Trophoblast cell (in vitro differentiated cells and primary cell): Measurements from ENCODE around the gene SMURF2.
A peak's percentile ranks its signal among the peaks of the same experiment; 100 is the strongest.

ENCODE experiments used
- DNase-seq, 2 donors: peaks; one replicate each; pipeline ENCODE4 v3.0.0-alpha.2; 2016
- H2AFZ ChIP-seq: 2 replicates; pipeline ENCODE4 v1.6.1; 2013; ENCODE audit warnings: low read length, moderate library complexity, mild to moderate bottlenecking; ENCODE audit not compliant: insufficient read depth, poor library complexity
- H2AK5ac ChIP-seq: 2 replicates; pipeline ENCODE4 v1.6.1; 2013; ENCODE audit warnings: mild to moderate bottlenecking, low read length
- H2BK120ac ChIP-seq: 2 replicates; pipeline ENCODE4 v1.6.1; 2013; ENCODE audit warnings: low read length, mild to moderate bottlenecking, moderate library complexity; ENCODE audit not compliant: insufficient read depth, poor library complexity
- H2BK12ac ChIP-seq: 2 replicates; pipeline ENCODE4 v1.6.1; 2013; ENCODE audit warnings: mild to moderate bottlenecking, low read length, moderate library complexity
- H2BK5ac ChIP-seq: 2 replicates; pipeline ENCODE4 v1.6.1; 2013; ENCODE audit warnings: low read length, low read depth, moderate library complexity, mild to moderate bottlenecking; ENCODE audit not compliant: poor library complexity
- H3K14ac ChIP-seq: 2 replicates; pipeline ENCODE4 v1.6.1; 2013; ENCODE audit warnings: mild to moderate bottlenecking, low read length
- H3K18ac ChIP-seq: 2 replicates; pipeline ENCODE4 v1.6.1; 2013; ENCODE audit warnings: mild to moderate bottlenecking, low read length
- H3K23ac ChIP-seq: 2 replicates; pipeline ENCODE4 v1.6.1; 2013; ENCODE audit warnings: low read length
- H3K27ac ChIP-seq: 2 replicates; pipeline ENCODE4 v1.5.1; 2013; ENCODE audit warnings: low read depth, mild to moderate bottlenecking, inconsistent platforms, low read length, moderate library complexity
- H3K27me3 ChIP-seq: 2 replicates; pipeline ENCODE4 v1.6.1; 2013; ENCODE audit warnings: inconsistent platforms, mild to moderate bottlenecking, low read length, moderate library complexity; ENCODE audit not compliant: insufficient read depth
- H3K36me3 ChIP-seq, 2 experiments: 1 replicate in 1 of 2; 2 replicates in 1 of 2; pipeline ENCODE4 v1.6.1; 2013; ENCODE audit warnings: low read length in 2 of 2, mild to moderate bottlenecking in 2 of 2, moderate library complexity in 1 of 2; ENCODE audit not compliant: insufficient read depth in 2 of 2, control insufficient read depth in 1 of 2
- H3K4ac ChIP-seq: 2 replicates; pipeline ENCODE4 v1.6.1; 2013; ENCODE audit warnings: low read depth, mild to moderate bottlenecking, low read length, moderate library complexity
- H3K4me1 ChIP-seq, 2 experiments: 1 replicate in 1 of 2; 2 replicates in 1 of 2; pipeline ENCODE4 v1.6.1; 2013; ENCODE audit warnings: low read length in 2 of 2, mild to moderate bottlenecking in 2 of 2, moderate library complexity in 1 of 2; ENCODE audit not compliant: insufficient read depth in 2 of 2, control insufficient read depth in 1 of 2
- H3K4me2 ChIP-seq: 2 replicates; pipeline ENCODE4 v1.6.1; 2013; ENCODE audit warnings: inconsistent platforms, mild to moderate bottlenecking, low read length, moderate library complexity
- H3K4me3 ChIP-seq: 2 replicates; pipeline ENCODE4 v1.5.1; 2013; ENCODE audit warnings: mild to moderate bottlenecking, low read depth, low read length, inconsistent platforms
- H3K79me1 ChIP-seq: one replicate; pipeline ENCODE4 v1.6.1; 2013; ENCODE audit warnings: low read length
- H3K79me2 ChIP-seq: 2 replicates; pipeline ENCODE4 v1.6.1; 2013; ENCODE audit warnings: low read length, mild to moderate bottlenecking; ENCODE audit not compliant: control insufficient read depth, insufficient read depth, poor library complexity
- H3K9ac ChIP-seq: 2 replicates; pipeline ENCODE4 v1.6.1; 2013; ENCODE audit warnings: mild to moderate bottlenecking, low read length
- H3K9me3 ChIP-seq: 2 replicates; pipeline ENCODE4 v1.6.1; 2013; ENCODE audit warnings: low read depth, mild to moderate bottlenecking, control low read depth, inconsistent platforms, low read length; ENCODE audit not compliant: insufficient read depth
- H4K12ac ChIP-seq: 2 replicates; pipeline ENCODE4 v1.6.1; 2013; ENCODE audit warnings: low read depth, mild to moderate bottlenecking, low read length, moderate library complexity
- H4K8ac ChIP-seq: 2 replicates; pipeline ENCODE4 v1.6.1; 2013; ENCODE audit warnings: low read depth, mild to moderate bottlenecking, low read length, moderate library complexity
- H4K91ac ChIP-seq: one replicate; pipeline ENCODE4 v1.6.1; 2013; ENCODE audit warnings: low read depth, mild to moderate bottlenecking, low read length, moderate library complexity
- WGBS: extraction: QIAGEN DNeasy Blood & Tissue Kit; methylation state at CpG from one replicate; pipeline ENCODE4 v1.1.7; 2013; ENCODE audit warnings: missing lambda C conversion rate; ENCODE audit not compliant: insufficient read length, insufficient coverage; ENCODE audit errors: extremely low coverage; 5-methylcytosine and 5-hydroxymethylcytosine counted together

Gene SMURF2

GRCh38 chr17:64575431-64575830 is 86.7 kb downstream of the SMURF2 start:
- Histone ChIP-seq H3K27me3 (no peaks in the 10 kb centered on the region), H3K4me3 (no peak overlapping the region), H2BK12ac (no peak overlapping the region), H2AK5ac (no peak overlapping the region), H2AFZ (no peak overlapping the region), H4K8ac (no peak overlapping the region), H3K9ac (no peak overlapping the region), H4K12ac (no peak overlapping the region), H3K9me3 (no peaks in the 10 kb centered on the region), H3K14ac (no peak overlapping the region), H2BK5ac (no peak overlapping the region), H3K4ac (no peak overlapping the region), H3K79me1 (no peaks in the 10 kb centered on the region), H3K36me3 (peaks cover 14 to 21% of the 10 kb centered on the region in 2 experiments), H3K27ac (no peak overlapping the region), H3K23ac (no peak overlapping the region), H3K79me2 (no peaks in the 10 kb centered on the region), H3K4me1 (peaks cover 0 to 2% of the 10 kb centered on the region in 2 experiments), H2BK120ac (no peak overlapping the region), H3K18ac (no peak overlapping the region), H4K91ac (no peak overlapping the region), H3K4me2 (no peak overlapping the region)
- WGBS, result no CpG with 5 or more reads among the region's 3 CpGs
- DNase-seq, result no peak

GRCh38 chr17:64574646-64575045 is 87.5 kb downstream of the SMURF2 start:
- H2BK5ac ChIP-seq, result no peak overlapping the region
- H4K91ac ChIP-seq, result no peak overlapping the region
- no peak overlapping the region for H3K18ac ChIP-seq
- H3K4me3 ChIP-seq, result no peak overlapping the region
- no peak overlapping the region for H3K4ac ChIP-seq
- peaks cover 14 to 21% of the 10 kb centered on the region in 2 experiments for H3K36me3 ChIP-seq
- no peak overlapping the region for H2BK120ac ChIP-seq
- H3K9me3 ChIP-seq, result no peaks in the 10 kb centered on the region
- no peak overlapping the region for H3K14ac ChIP-seq
- no peak overlapping the region for H4K8ac ChIP-seq
- H3K23ac ChIP-seq, result no peak overlapping the region
- H3K79me1 ChIP-seq, result no peaks in the 10 kb centered on the region
- no peak overlapping the region for H3K9ac ChIP-seq
- no peak for DNase-seq
- H3K4me2 ChIP-seq, result no peak overlapping the region
- H3K27me3 ChIP-seq, result no peaks in the 10 kb centered on the region
- no CpG with 5 or more reads among the region's 1 CpG for WGBS
- no peak overlapping the region for H2BK12ac ChIP-seq
- H2AFZ ChIP-seq, result no peak overlapping the region
- H4K12ac ChIP-seq, result no peak overlapping the region
- peaks cover 0 to 2% of the 10 kb centered on the region in 2 experiments for H3K4me1 ChIP-seq
- H3K79me2 ChIP-seq, result no peaks in the 10 kb centered on the region
- no peak overlapping the region for H2AK5ac ChIP-seq
- H3K27ac ChIP-seq, result no peak overlapping the region

GRCh38 chr17:64573214-64573613 is 88.9 kb downstream of the SMURF2 start:
- H3K9me3 ChIP-seq, result no peaks in the 10 kb centered on the region
- no peak overlapping the region for H3K9ac ChIP-seq
- no peak overlapping the region for H2BK12ac ChIP-seq
- H3K36me3 ChIP-seq, result peaks cover 21 to 26% of the 10 kb centered on the region in 2 experiments
- H2AK5ac ChIP-seq, result no peak overlapping the region
- H2BK5ac ChIP-seq, result no peak overlapping the region
- H3K4me1 ChIP-seq, result peaks cover 0 to 2% of the 10 kb centered on the region in 2 experiments
- H2AFZ ChIP-seq, result no peak overlapping the region
- no peak overlapping the region for H4K8ac ChIP-seq
- no peaks in the 10 kb centered on the region for H3K79me1 ChIP-seq
- H3K4me3 ChIP-seq, result no peak overlapping the region
- no peak overlapping the region for H2BK120ac ChIP-seq
- no peaks in the 10 kb centered on the region for H3K79me2 ChIP-seq
- no peak overlapping the region for H3K18ac ChIP-seq
- no peaks in the 10 kb centered on the region for H3K27me3 ChIP-seq
- DNase-seq, result no peak
- no peak overlapping the region for H4K91ac ChIP-seq
- no peak overlapping the region for H3K23ac ChIP-seq
- H3K27ac ChIP-seq, result no peak overlapping the region
- no peak overlapping the region for H3K4ac ChIP-seq
- H4K12ac ChIP-seq, result no peak overlapping the region
- H3K4me2 ChIP-seq, result no peak overlapping the region
- H3K14ac ChIP-seq, result no peak overlapping the region

DNA sequence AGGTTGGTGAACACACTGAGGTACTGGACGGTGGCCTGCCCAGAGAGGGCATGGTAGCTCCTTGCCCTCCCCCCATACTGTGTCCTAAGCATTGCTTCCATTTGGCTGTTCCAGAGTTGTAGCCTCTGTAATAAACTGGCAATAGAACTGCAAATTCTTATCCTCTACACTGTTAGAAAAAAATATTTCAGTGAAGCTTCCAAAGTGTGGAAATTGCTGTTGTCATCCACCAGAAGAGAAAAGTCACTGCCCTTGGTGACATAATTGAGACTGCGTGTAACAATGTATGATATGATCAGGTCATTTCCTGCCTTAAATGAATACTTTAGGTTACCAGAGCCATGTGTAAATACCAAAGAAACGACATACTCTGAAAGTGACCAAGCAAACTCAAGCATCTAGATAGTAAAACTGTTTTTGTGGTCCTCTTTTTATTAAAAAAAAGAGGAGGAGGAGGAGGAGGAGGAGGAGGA is 89.4 kb downstream of the SMURF2 start:
- whole genome bisulfite sequencing, result no CpG with 5 or more reads among the region's 3 CpGs
- Histone ChIP-seq H3K9me3 (no peaks in the 10 kb centered on the region), H3K36me3 (peaks cover 24 to 28% of the 10 kb centered on the region in 2 experiments), H3K79me2 (no peaks in the 10 kb centered on the region), H3K4ac (no peak overlapping the region), H3K23ac (no peak overlapping the region), H3K79me1 (no peaks in the 10 kb centered on the region), H2BK5ac (no peak overlapping the region), H3K18ac (no peak overlapping the region), H3K14ac (no peak overlapping the region), H2AFZ (no peak overlapping the region), H2AK5ac (no peak overlapping the region), H3K4me1 (peaks cover 0 to 2% of the 10 kb centered on the region in 2 experiments), H3K4me2 (no peak overlapping the region), H3K9ac (no peak overlapping the region), H4K91ac (no peak overlapping the region), H3K27ac (no peak overlapping the region), H2BK120ac (no peak overlapping the region), H3K27me3 (no peaks in the 10 kb centered on the region), H3K4me3 (no peak overlapping the region), H4K12ac (no peak overlapping the region), H4K8ac (no peak overlapping the region), H2BK12ac (no peak overlapping the region)
- DNase-seq, result peak in 1 of 2 donors; percentile 43
